H1 (cell line): ENCODE results near the gene RTCA. TPM values are rescaled to one million over a fixed set of nuclear protein-coding genes. Genes with fewer than 3 reads are reported as not detected.

ENCODE experiments used
- CTCF ChIA-PET: fragments of 300-600 bp; sonication (Branson Sonifier 250); formaldehyde crosslinking; loops from one replicate; lab custom pipeline; 2021; ENCODE audit not compliant: partially characterized antibody; lab: Charles Lee
- POLR2A ChIA-PET: fragments of 300-600 bp; sonication (Branson Sonifier 250); formaldehyde crosslinking; loops from one replicate; lab custom pipeline; 2021; ENCODE audit warnings: inconsistent platforms; ENCODE audit not compliant: partially characterized antibody; lab: Charles Lee
- DNase-seq, 2 experiments: peaks; one replicate each; pipeline versions ENCODE4 v3.0.0 to v3.0.0-alpha.2; 2010 to 2022; ENCODE audit warnings: low spot score in 2 of 2, low read depth in 1 of 2, mixed read lengths in 1 of 2
- FAIRE-seq: peaks from 2 replicates; lab custom pipeline; 2011; peaks lifted over from hg19 to GRCh38; lab: Jason Lieb, UNC
- H2AFZ ChIP-seq: 2 replicates; pipeline ENCODE4 v1.8.1; 2012; ENCODE audit warnings: low read length, inconsistent platforms
- H2AK5ac ChIP-seq: 2 replicates; pipeline ENCODE4 v1.6.1; 2013; ENCODE audit warnings: low read depth, low read length
- H2BK120ac ChIP-seq: replicated peaks from 2 replicates; pipeline ENCODE3; 2013; ENCODE audit warnings: low read depth, low read length, inconsistent platforms
- H2BK12ac ChIP-seq: 2 replicates; pipeline ENCODE4 v1.6.1; 2013; ENCODE audit warnings: low read depth, low read length
- H2BK15ac ChIP-seq: 2 replicates; pipeline ENCODE4 v1.6.1; 2013; ENCODE audit warnings: low read length
- H2BK20ac ChIP-seq: 2 replicates; pipeline ENCODE4 v1.6.1; 2013; ENCODE audit warnings: low read length
- H2BK5ac ChIP-seq: 2 replicates; pipeline ENCODE4 v1.6.1; 2013; ENCODE audit warnings: low read depth, low read length
- H3K14ac ChIP-seq: 2 replicates; pipeline ENCODE4 v1.6.1; 2013; ENCODE audit warnings: inconsistent platforms; ENCODE audit not compliant: insufficient read length
- H3K18ac ChIP-seq: 2 replicates; pipeline ENCODE4 v1.6.1; 2013; ENCODE audit warnings: low read length; ENCODE audit errors: extremely low read depth
- H3K23ac ChIP-seq: 2 replicates; pipeline ENCODE4 v1.6.1; 2013; ENCODE audit warnings: inconsistent platforms; ENCODE audit not compliant: insufficient read length
- H3K23me2 ChIP-seq: 2 replicates; pipeline ENCODE4 v1.6.1; 2013; ENCODE audit warnings: low read depth, low read length
- H3K27ac ChIP-seq: 2 replicates; pipeline ENCODE4 v1.6.1; 2011; ENCODE audit warnings: low read depth, low read length, inconsistent platforms
- H3K27me3 ChIP-seq, 4 experiments: replicated peaks in 1 of 4; 1 replicate in 1 of 4; 2 replicates in 3 of 4; pipeline versions ENCODE4 v1.6.1 to v1.8.1; 2011 to 2013; ENCODE audit warnings: low read length in 3 of 4, mild to moderate bottlenecking in 3 of 4, inconsistent platforms in 2 of 4, mixed read lengths in 2 of 4, moderate library complexity in 1 of 4; ENCODE audit not compliant: control insufficient read depth in 3 of 4, insufficient read depth in 3 of 4; ENCODE audit errors: extremely low read depth in 1 of 4
- H3K36me3 ChIP-seq, 4 experiments: 2 replicates each; pipeline versions ENCODE4 v1.6.1 to v1.8.1; 2011 to 2013; ENCODE audit warnings: mild to moderate bottlenecking in 4 of 4, low read length in 3 of 4, moderate library complexity in 2 of 4, control low read depth in 1 of 4, inconsistent platforms in 1 of 4; ENCODE audit not compliant: insufficient read depth in 4 of 4, control insufficient read depth in 2 of 4
- H3K4ac ChIP-seq: replicated peaks from 2 replicates; pipeline ENCODE3; 2013; ENCODE audit warnings: low read length, low read depth, mixed read lengths, inconsistent platforms; ENCODE audit not compliant: insufficient read length
- H3K4me1 ChIP-seq, 4 experiments: replicated peaks in 1 of 4; 1 replicate in 1 of 4; 2 replicates in 3 of 4; pipeline versions ENCODE4 v1.6.1 to v1.8.1; 2011 to 2013; ENCODE audit warnings: low read length in 3 of 4, inconsistent platforms in 2 of 4, mixed read lengths in 1 of 4; ENCODE audit not compliant: insufficient read depth in 4 of 4, control insufficient read depth in 3 of 4
- H3K4me2 ChIP-seq, 2 experiments: 2 replicates each; pipeline versions ENCODE4 v1.6.1 to v1.8.1; 2011 to 2013; ENCODE audit warnings: low read depth in 2 of 2, low read length in 2 of 2, control low read depth in 1 of 2, inconsistent platforms in 1 of 2, mild to moderate bottlenecking in 1 of 2; ENCODE audit not compliant: insufficient read depth in 1 of 2
- H3K4me3 ChIP-seq, 4 experiments: fragments of 200-600, 300-600 bp in 1 of 4; sonication (generic), shearing (Covaris generic), sonication (Bioruptor Twin) in 1 of 4; 2 replicates each; pipeline versions ENCODE4 v1.5.1 to v1.8.1; 2011 to 2016; ENCODE audit warnings: low read length in 4 of 4, low read depth in 3 of 4, control low read depth in 2 of 4, inconsistent platforms in 2 of 4, mild to moderate bottlenecking in 2 of 4, mixed read lengths in 1 of 4, moderate library complexity in 1 of 4; ENCODE audit not compliant: insufficient read depth in 2 of 4; ENCODE audit errors: extremely low read depth in 1 of 4
- H3K56ac ChIP-seq: replicated peaks from 2 replicates; pipeline ENCODE3; 2013; ENCODE audit warnings: low read depth, mild to moderate bottlenecking, mixed read lengths, low read length, inconsistent platforms; ENCODE audit not compliant: insufficient read length
- H3K79me1 ChIP-seq: 2 replicates; pipeline ENCODE4 v1.6.1; 2013; ENCODE audit warnings: low read depth, low read length, control low read depth
- H3K79me2 ChIP-seq, 2 experiments: 2 replicates each; pipeline versions ENCODE4 v1.6.1 to v1.8.1; 2012 to 2013; ENCODE audit warnings: low read length in 2 of 2, mild to moderate bottlenecking in 2 of 2, inconsistent platforms in 1 of 2; ENCODE audit not compliant: insufficient read depth in 2 of 2, control insufficient read depth in 1 of 2
- H3K9ac ChIP-seq, 4 experiments: replicated peaks in 1 of 4; 1 replicate in 1 of 4; 2 replicates in 3 of 4; pipeline versions ENCODE4 v1.6.1 to v1.8.1; 2011 to 2013; ENCODE audit warnings: low read depth in 3 of 4, low read length in 3 of 4, control low read depth in 2 of 4, mild to moderate bottlenecking in 2 of 4, moderate library complexity in 2 of 4, inconsistent platforms in 1 of 4; ENCODE audit errors: extremely low read depth in 1 of 4
- H3K9me3 ChIP-seq, 2 experiments: 2 replicates each; pipeline versions ENCODE4 v1.6.1 to v1.8.1; 2012 to 2013; ENCODE audit warnings: mild to moderate bottlenecking in 2 of 2, moderate library complexity in 2 of 2, control low read depth in 1 of 2, inconsistent platforms in 1 of 2, low read depth in 1 of 2, low read length in 1 of 2, mixed read lengths in 1 of 2; ENCODE audit not compliant: insufficient read depth in 2 of 2
- H4K20me1 ChIP-seq, 2 experiments: replicated peaks in 1 of 2; 2 replicates each; pipeline versions ENCODE3 to v1.8.1; 2011 to 2013; ENCODE audit warnings: inconsistent platforms in 2 of 2, low read length in 2 of 2, mild to moderate bottlenecking in 1 of 2; ENCODE audit not compliant: insufficient read depth in 2 of 2, control insufficient read depth in 1 of 2
- H4K5ac ChIP-seq: 2 replicates; pipeline ENCODE4 v1.6.1; 2013; ENCODE audit warnings: low read length, low read depth, mixed read lengths, inconsistent platforms; ENCODE audit not compliant: insufficient read length
- H4K8ac ChIP-seq: 2 replicates; pipeline ENCODE4 v1.8.0; 2013; ENCODE audit warnings: mild to moderate bottlenecking, moderate library complexity, low read length, inconsistent platforms; ENCODE audit not compliant: insufficient read depth; ENCODE audit errors: extremely low read depth
- H4K91ac ChIP-seq: replicated peaks from 2 replicates; pipeline ENCODE3; 2013; ENCODE audit warnings: low read length, mixed read lengths, inconsistent platforms; ENCODE audit not compliant: insufficient read length
- BRCA1 ChIP-seq: IDR thresholded peaks from 2 replicates; pipeline ENCODE4 v1.6.1; 2012; ENCODE audit warnings: low read depth, low read length, improper control_type of control experiment
- EP300 ChIP-seq, 2 experiments: IDR thresholded peaks; 1 replicate in 1 of 2; 2 replicates in 1 of 2; pipeline ENCODE4 v1.6.1; 2011 to 2012; ENCODE audit warnings: low read depth in 2 of 2, low read length in 2 of 2, mild to moderate bottlenecking in 2 of 2, borderline replicate concordance in 1 of 2, inconsistent platforms in 1 of 2, moderate library complexity in 1 of 2
- FOSL1 ChIP-seq: IDR thresholded peaks from 2 replicates; pipeline ENCODE4 v1.6.1; 2011; ENCODE audit warnings: mild to moderate bottlenecking, low read depth, low read length, moderate library complexity; ENCODE audit not compliant: insufficient read depth
- JUN ChIP-seq: IDR thresholded peaks from 2 replicates; pipeline ENCODE4 v1.6.1; 2011; ENCODE audit warnings: low read depth, mild to moderate bottlenecking, improper control_type of control experiment, low read length
- KDM4A ChIP-seq: IDR thresholded peaks from one replicate; pipeline ENCODE4 v1.7.1; 2012; ENCODE audit warnings: low read depth, mild to moderate bottlenecking, moderate library complexity, low read length, inconsistent platforms; ENCODE audit not compliant: severe bottlenecking
- MAFK ChIP-seq: IDR thresholded peaks from 2 replicates; pipeline ENCODE4 v1.6.1; 2012; ENCODE audit warnings: low read depth, mild to moderate bottlenecking, improper control_type of control experiment, low read length
- NANOG ChIP-seq: IDR thresholded peaks from 2 replicates; pipeline ENCODE4 v1.6.1; 2011; ENCODE audit warnings: low read length, low read depth, mild to moderate bottlenecking, inconsistent platforms; ENCODE audit not compliant: insufficient read depth, poor library complexity, severe bottlenecking
- POLR2AphosphoS5 ChIP-seq: IDR thresholded peaks from 2 replicates; pipeline ENCODE4 v1.6.1; 2011; ENCODE audit warnings: low read depth, low read length
- RXRA ChIP-seq: IDR thresholded peaks from 2 replicates; pipeline ENCODE4 v1.6.1; 2011; ENCODE audit warnings: low read depth, mild to moderate bottlenecking, low read length, moderate library complexity; ENCODE audit not compliant: insufficient read depth
- SUZ12 ChIP-seq: fragments of 200-600 bp; sonication (generic); IDR thresholded peaks from 2 replicates; pipeline ENCODE4 v1.6.1; 2012; ENCODE audit warnings: mild to moderate bottlenecking, inconsistent platforms, low read length, moderate library complexity, mixed read lengths
- WGBS, 2 experiments: shearing (Covaris generic) in 1 of 2; methylation state at CpG; one replicate each; pipeline versions ENCODE4 v1.1.6 to v1.1.7; 2013 to 2015; ENCODE audit warnings: low lambda C conversion rate in 2 of 2, mixed read lengths in 2 of 2, inconsistent platforms in 1 of 2, low coverage in 1 of 2, missing lambda C conversion rate in 1 of 2; ENCODE audit not compliant: insufficient replicate concordance in 2 of 2, insufficient coverage in 1 of 2, insufficient read length in 1 of 2; ENCODE audit errors: extremely low coverage in 1 of 2, missing lambda C conversion rate in 1 of 2; 5-methylcytosine and 5-hydroxymethylcytosine counted together
- polyA plus RNA-seq, 7 experiments: library from polyadenylated mRNA; depleted of rRNA in 3 of 7; stranded (reverse) in 5 of 7; unstranded in 2 of 7; fragments of >200 nt in 5 of 7; fragments of 200-250 nt in 2 of 7; gene quantifications; 1 replicate in 5 of 7; 2 replicates in 1 of 7; 4 replicates in 1 of 7; pipeline versions ENCODE4 v1.2.1 to v1.2.3, GENCODE V29; 2011 to 2013; ENCODE audit warnings: missing spikeins in 2 of 7, mixed read lengths in 2 of 7
- total RNA-seq: library from RNA; stranded (reverse); fragmentation: NEBNext Ultra II Directional; extraction: Animal tissue kit (Norgen Biotek cat#: 25700); gene quantifications from 2 replicates; pipeline ENCODE4 v1.2.1, GENCODE V29; 2021

The RTCA gene
- total and polyA plus RNA-seq, 2 of the 8 experiments (the other 6 are each of a cell fraction or from before 2014, with no cell fraction given), result 13.8 to 31.6 TPM

- H4K20me1 ChIP-seq, result no peaks in the 10 kb centered on the region
- no peak overlapping the region for H2AFZ ChIP-seq
- H3K4ac ChIP-seq, result no peak overlapping the region
- peaks cover 0 to 7% (median 3%) of the 10 kb centered on the region in 4 experiments; a peak in 4 of 7 replicates for H3K4me1 ChIP-seq
- no peak overlapping the region for H3K4me3 ChIP-seq
- no peak overlapping the region for H3K18ac ChIP-seq
- no peaks in the 10 kb centered on the region for H3K79me1 ChIP-seq
- no peaks in the 10 kb centered on the region for H3K27me3 ChIP-seq
- no peaks in the 10 kb centered on the region for H3K79me2 ChIP-seq
- no peak overlapping the region for H3K14ac ChIP-seq
- H4K91ac ChIP-seq, result no peak overlapping the region
- H3K56ac ChIP-seq, result no peak overlapping the region
- H2AK5ac ChIP-seq, result no peak overlapping the region
- H2BK20ac ChIP-seq, result no peak overlapping the region
- peaks cover 6 to 7% of the 10 kb centered on the region in 2 experiments; a peak in 3 of 4 replicates for H3K9me3 ChIP-seq
- DNase-seq (no peak), FAIRE-seq (no peak)
- no peak overlapping the region for H4K5ac ChIP-seq
- H2BK15ac ChIP-seq, result no peak overlapping the region
- no peaks in the 10 kb centered on the region for H3K23me2 ChIP-seq
- H3K36me3 ChIP-seq, result no peaks in the 10 kb centered on the region
- ChIA-PET CTCF (interaction anchor here (0.6 to 1.3 kb wide), 4 partner anchors 16 to 138 kb away, joined by 3 to 5 read pairs (median 4); no protein-coding TSS in a partner anchor), POLR2A (interaction anchor here (0.6 to 2.8 kb wide), 2 partner anchors 14 to 30 kb away, joined by 4 to 8 read pairs; partner anchors contain the start of gene CDC14A)
- H3K4me2 ChIP-seq, result no peak overlapping the region
- H4K8ac ChIP-seq, result no peak overlapping the region
- no peak overlapping the region for H2BK5ac ChIP-seq
- H3K23ac ChIP-seq, result no peak overlapping the region
- TF ChIP-seq MAFK, result no peak
- no peak for TF ChIP-seq EP300 (IDR thresholded peaks at IDR 0.05; ENCODE audit: borderline replicate concordance in 1 of 2, low read depth in 2 of 2, low read length in 2 of 2)
- TF ChIP-seq KDM4A, result no peak
- no peak for TF ChIP-seq BRCA1
- TF ChIP-seq POLR2AphosphoS5, result no peak
- TF ChIP-seq JUN, result no peak
- TF ChIP-seq SUZ12, result no peak
- TF ChIP-seq NANOG, result no peak
- no peak for TF ChIP-seq RXRA
- no peak for TF ChIP-seq FOSL1
- no peak overlapping the region for H3K9ac ChIP-seq
- no peak overlapping the region for H3K27ac ChIP-seq
- H2BK120ac ChIP-seq, result no peak overlapping the region
- WGBS, 2 experiments, result 94% methylated on average over 8 of the region's 8 CpGs; no CpG with 5 or more reads in 1 of the 2 experiments
- no peak overlapping the region for H2BK12ac ChIP-seq
These were observed 55.5 kb downstream of the RTCA start for GRCh38 chr1:100321506-100321905.
